GM12878 (cell line): ENCODE data around the gene PHOX2A. TPM values are rescaled to one million over a fixed set of nuclear protein-coding genes. Genes with fewer than 3 reads are reported as not detected.

Experiments used
- ATAC-seq: fragments of 200-7000 bp; cut with Tn5 transposase; 3 replicates; pipeline ENCODE4 v1.9.1; 2020; ENCODE audit warnings: mild to moderate bottlenecking, moderate library complexity
- BruUV-seq: library from RNA; stranded (reverse); fragments of 400-500 nt; replicated peaks from 2 replicates; lab custom pipeline; 2021; lab: Mats Ljungman, UMichigan
- CTCF ChIA-PET: fragments of 300-600 bp; sonication (Branson Sonifier 250); formaldehyde crosslinking; extraction: SDS; loops from one replicate; lab custom pipeline; 2021; ENCODE audit warnings: inconsistent platforms; lab: Yijun Ruan, JAX
- POLR2A ChIA-PET: fragments of 350-600 bp; formaldehyde crosslinking; extraction: SDS; loops from one replicate; lab custom pipeline; 2021; ENCODE audit warnings: inconsistent platforms; lab: Charles Lee
- RAD21 ChIA-PET: fragments of 300-600 bp; sonication (Branson Sonifier 250); formaldehyde crosslinking; loops from one replicate; lab custom pipeline; 2023; ENCODE audit warnings: antibody characterized with exemption; ENCODE audit not compliant: unreplicated experiment; lab: Charles Lee
- SMC1A ChIA-PET: fragments of 300-600 bp; sonication (Branson Sonifier 250); formaldehyde crosslinking; loops from one replicate; lab custom pipeline; 2023; ENCODE audit not compliant: unreplicated experiment, uncharacterized antibody; lab: Charles Lee
- DNase-seq: peaks from one replicate; pipeline ENCODE4 v3.0.0-alpha.2; 2011; ENCODE audit warnings: low read depth, low spot score
- FAIRE-seq: peaks from 3 replicates; lab custom pipeline; 2011; peaks lifted over from hg19 to GRCh38; lab: Jason Lieb, UNC
- H2AFZ ChIP-seq: 2 replicates; pipeline ENCODE4 v1.6.0; 2011; ENCODE audit warnings: low read depth, low read length, control low read depth; ENCODE audit not compliant: control insufficient read depth
- H3K27ac ChIP-seq: 2 replicates; pipeline ENCODE4 v1.5.1; 2011; ENCODE audit warnings: control low read depth; ENCODE audit not compliant: control insufficient read depth, insufficient read depth
- H3K27me3 ChIP-seq, 2 experiments: replicated peaks in 1 of 2; 2 replicates each; pipeline versions ENCODE4 v1.6.0 to v1.6.1; 2011; ENCODE audit warnings: low read length in 1 of 2; ENCODE audit not compliant: control insufficient read depth in 2 of 2, insufficient read depth in 2 of 2
- H3K36me3 ChIP-seq, 2 experiments: 2 replicates each; pipeline ENCODE4 v1.5.1; 2011; ENCODE audit warnings: low read length in 1 of 2; ENCODE audit not compliant: control insufficient read depth in 2 of 2, insufficient read depth in 2 of 2
- H3K4me1 ChIP-seq: 2 replicates; pipeline ENCODE4 v1.6.1; 2011; ENCODE audit warnings: mild to moderate bottlenecking, low read length, moderate library complexity, mixed read lengths; ENCODE audit not compliant: control insufficient read depth, insufficient read depth
- H3K4me2 ChIP-seq: 2 replicates; pipeline ENCODE4 v1.6.0; 2011; ENCODE audit warnings: control low read depth; ENCODE audit not compliant: control insufficient read depth, insufficient read depth
- H3K4me3 ChIP-seq: fragments of 200-600 bp; sonication (generic); 2 replicates; pipeline ENCODE4 v1.5.1; 2016
- H3K79me2 ChIP-seq: 2 replicates; pipeline ENCODE4 v1.6.0; 2011; ENCODE audit warnings: low read length; ENCODE audit not compliant: control insufficient read depth, insufficient read depth
- H3K9ac ChIP-seq: 2 replicates; pipeline ENCODE4 v1.8.0; 2011; ENCODE audit warnings: low read length, control low read depth, mixed read lengths; ENCODE audit not compliant: control insufficient read depth, insufficient read depth
- H3K9me3 ChIP-seq: replicated peaks from 3 replicates; pipeline ENCODE4 v1.5.1; 2011; ENCODE audit warnings: mild to moderate bottlenecking, low read length; ENCODE audit not compliant: control insufficient read depth, insufficient read depth
- H4K20me1 ChIP-seq: 2 replicates; pipeline ENCODE4 v1.6.0; 2011; ENCODE audit not compliant: control insufficient read depth, insufficient read depth
- BHLHE40 ChIP-seq, 2 experiments: fragments of 450-650 bp in 1 of 2; IDR thresholded peaks; 2 replicates each; pipeline ENCODE4 v1.6.1; 2011 to 2017; ENCODE audit warnings: low read depth in 2 of 2, borderline replicate concordance in 1 of 2, improper control_type of control experiment in 1 of 2, low read length in 1 of 2, mild to moderate bottlenecking in 1 of 2
- EED ChIP-seq: sonication (generic); IDR thresholded peaks from 2 replicates; pipeline ENCODE4 v1.6.1; 2016; ENCODE audit warnings: antibody characterized with exemption, low read depth
- EGR1 ChIP-seq, 2 experiments: IDR thresholded peaks; 1 replicate in 1 of 2; 2 replicates in 1 of 2; pipeline ENCODE4 v1.6.1; 2011 to 2012; ENCODE audit warnings: low read depth in 2 of 2, low read length in 2 of 2, borderline replicate concordance in 1 of 2, mild to moderate bottlenecking in 1 of 2, moderate library complexity in 1 of 2
- FOS ChIP-seq: IDR thresholded peaks from 3 replicates; pipeline ENCODE4 v1.6.1; 2011; ENCODE audit warnings: borderline replicate concordance; ENCODE audit not compliant: insufficient read length; ENCODE audit errors: extremely low read depth
- JUND ChIP-seq: IDR thresholded peaks from 2 replicates; pipeline ENCODE4 v1.6.1; 2012; ENCODE audit warnings: low read depth, mild to moderate bottlenecking, low read length, improper control_type of control experiment, moderate library complexity
- MTA2 ChIP-seq: fragments of 450-650 bp; IDR thresholded peaks from 2 replicates; pipeline ENCODE4 v1.6.1; 2016; ENCODE audit warnings: low read depth, mild to moderate bottlenecking, moderate library complexity
- NRF1 ChIP-seq: conservative IDR thresholded peaks from 2 replicates; pipeline ENCODE4 v1.6.1; 2011; ENCODE audit warnings: mild to moderate bottlenecking, low read depth, low read length, improper control_type of control experiment
- POLR2A ChIP-seq: IDR thresholded peaks from 2 replicates; pipeline ENCODE4 v1.6.1; 2011; ENCODE audit warnings: low read depth, mild to moderate bottlenecking, low read length
- SMAD1 ChIP-seq: fragments of 450-650 bp; IDR thresholded peaks from 2 replicates; pipeline ENCODE4 v1.6.1; 2018; ENCODE audit warnings: mild to moderate bottlenecking, low read depth; ENCODE audit not compliant: partially characterized antibody
- ZBTB4 ChIP-seq: fragments of 450-650 bp; formaldehyde crosslinking; IDR thresholded peaks from 2 replicates; pipeline ENCODE4 v1.4.0; 2022; ENCODE audit warnings: mild to moderate bottlenecking, moderate library complexity
- WGBS: methylation state at CpG from one replicate; pipeline ENCODE4 v1.1.6; 2016; ENCODE audit warnings: low lambda C conversion rate; ENCODE audit not compliant: insufficient replicate concordance, insufficient coverage; ENCODE audit errors: missing lambda C conversion rate; 5-methylcytosine and 5-hydroxymethylcytosine counted together
- in situ Hi-C: fragments of 300-500 bp; cut with MboI; formaldehyde crosslinking; loops from 9 replicates; pipeline ENCODE4 v1.14.3; 2018; ENCODE audit warnings: mixed read lengths
- intact Hi-C: fragments of 100-400 bp; cut with micrococcal nuclease; formaldehyde crosslinking; loops from one replicate; pipeline ENCODE4 v1.14.2; 2022; ENCODE audit not compliant: unreplicated experiment
- polyA plus RNA-seq, 11 experiments: library from polyadenylated mRNA; depleted of rRNA in 4 of 11; unstranded in 6 of 11; stranded (reverse) in 5 of 11; fragments of >200 nt; fragmentation: Nextera tagmentation in 4 of 11; fragmentation: Illumina TruSeq in 1 of 11; extraction: Ambion mirVana in 4 of 11; extraction: Trizol in 1 of 11; gene quantifications; 1 replicate in 1 of 11; 2 replicates in 10 of 11; pipeline versions ENCODE4 v1.2.1 to v1.2.3, GENCODE V29; 2011 to 2016; ENCODE audit warnings: inconsistent platforms in 2 of 11, missing spikeins in 2 of 11, low read depth in 1 of 11
- total RNA-seq, 4 experiments: library from RNA; depleted of rRNA in 3 of 4; stranded (reverse); fragments of >200 nt in 3 of 4; fragmentation: Illumina TruSeq in 1 of 4; extraction: Trizol in 1 of 4; gene quantifications; 2 replicates each; pipeline versions ENCODE4 v1.2.1 to v1.2.3, GENCODE V29; 2013 to 2021

The PHOX2A gene
- total and polyA plus RNA-seq, 10 of the 15 experiments (the other 5 are each of a cell fraction or from before 2014, with no cell fraction given), result not detected

- peaks cover 2% of the 10 kb centered on the region; the same call in 1 of the 2 replicates for H3K4me1 ChIP-seq
- ChIA-PET RAD21 (no interaction called here), CTCF (interaction anchor here (1.2 to 1.6 kb wide), 2 partner anchors 34 to 142 kb away, joined by 3 to 4 read pairs; no protein-coding TSS in a partner anchor), SMC1A (no interaction called here), POLR2A (no interaction called here)
- H3K9ac ChIP-seq, result no peak overlapping the region
- H3K36me3 ChIP-seq, result no peaks in the 10 kb centered on the region
- H2AFZ ChIP-seq, result no peak overlapping the region
- intact Hi-C loops, result loop anchor here (5.0 kb wide), 1 partner anchor 160 kb away; the partner anchor contains the start of gene CLPB
- TF ChIP-seq EGR1 (IDR thresholded peaks at IDR 0.05; ENCODE audit: borderline replicate concordance in 1 of 2, low read depth in 2 of 2, low read length in 2 of 2) (no peak), POLR2A (no peak), JUND (no peak), MTA2 (no peak), EED (no peak), BHLHE40 (IDR thresholded peaks at IDR 0.05; ENCODE audit: borderline replicate concordance in 1 of 2, low read depth in 2 of 2, low read length in 1 of 2) (no peak), SMAD1 (no peak), ZBTB4 (CRISPR knock-in tag) (no peak), FOS (no peak), NRF1 (no peak)
- DNase-seq (no peak), FAIRE-seq (no peak), ATAC-seq (no peak)
- BruUV-seq, result no TSS peak
- H3K4me2 ChIP-seq, result no peak overlapping the region
- no peak overlapping the region for H3K4me3 ChIP-seq
- in situ Hi-C loops, result no loop called here
- H3K27ac ChIP-seq, result no peak overlapping the region
- no peaks in the 10 kb centered on the region for H4K20me1 ChIP-seq
- H3K79me2 ChIP-seq, result no peaks in the 10 kb centered on the region
- WGBS, result 93% methylated on average over 1 of the region's 1 CpG
- H3K27me3 ChIP-seq, result no peaks in the 10 kb centered on the region; a peak in 1 of 4 replicates
- H3K9me3 ChIP-seq, result no peaks in the 10 kb centered on the region; the same call in 2 of the 3 replicates
These were observed 28.0 kb upstream of the PHOX2A start for GRCh38 chr11:72271980-72272379.
